Muscle of arm (tissue), 12 donors: ENCODE data around the gene C20orf173. TPM values are rescaled to one million over a fixed set of nuclear protein-coding genes. Genes with fewer than 3 reads are reported as not detected.

Source experiments
- DNase-seq: peaks from one replicate; pipeline ENCODE4 v3.0.0-alpha.2; 2013
- polyA plus RNA-seq, 12 donors: library from polyadenylated mRNA; unstranded; fragments of 120-200 nt; gene quantifications; one replicate each; pipeline ENCODE4 v1.2.1, GENCODE V29; 2013; ENCODE audit not compliant: insufficient read length in 12 of 12

C20orf173 gene
- polyA plus RNA-seq, 12 donors: 0.22 TPM; not detected in 11

DNA sequence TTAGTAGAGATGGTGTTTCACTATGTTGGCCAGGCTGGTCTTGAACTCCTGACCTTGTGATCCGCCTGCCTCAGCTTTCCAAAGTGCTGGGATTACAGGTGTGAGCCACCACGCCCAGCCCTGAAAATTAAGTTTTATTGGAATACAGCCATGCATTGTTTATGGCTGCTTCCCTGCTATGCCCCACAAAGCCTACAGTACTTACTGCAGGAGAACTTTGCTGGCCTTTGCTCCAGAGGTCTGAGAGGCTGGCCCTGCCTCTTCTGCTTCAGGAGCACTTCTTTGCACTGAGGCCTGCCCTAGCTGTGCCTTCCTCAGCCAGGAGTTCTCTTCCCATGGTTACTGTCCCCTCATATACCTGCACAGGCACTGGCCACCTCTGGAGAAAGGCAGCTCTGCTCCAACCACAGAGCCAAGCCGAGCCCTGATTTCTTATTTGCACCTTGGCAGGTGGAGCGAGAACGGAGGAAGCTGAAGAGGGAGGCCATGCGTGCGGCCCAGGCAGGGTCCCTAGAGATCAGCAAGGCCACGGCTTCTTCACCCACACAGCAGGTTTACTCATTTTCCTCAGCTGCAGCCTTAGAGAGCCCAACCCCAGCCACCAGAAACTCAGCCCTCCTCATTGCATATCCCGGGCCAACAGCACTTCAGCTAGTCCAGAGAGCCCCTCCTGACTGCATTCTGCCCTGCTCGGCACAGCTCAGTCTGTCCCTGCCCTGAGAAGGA lies 20.8 kb downstream of the C20orf173 start:
- no peak for DNase-seq

GRCh38 chr20:35506872-35507638 lies 22.4 kb downstream of the C20orf173 start:
- no peak for DNase-seq

GRCh38 chr20:35506179-35506578 lies 23.3 kb downstream of the C20orf173 start:
- DNase-seq: no peak

DNA sequence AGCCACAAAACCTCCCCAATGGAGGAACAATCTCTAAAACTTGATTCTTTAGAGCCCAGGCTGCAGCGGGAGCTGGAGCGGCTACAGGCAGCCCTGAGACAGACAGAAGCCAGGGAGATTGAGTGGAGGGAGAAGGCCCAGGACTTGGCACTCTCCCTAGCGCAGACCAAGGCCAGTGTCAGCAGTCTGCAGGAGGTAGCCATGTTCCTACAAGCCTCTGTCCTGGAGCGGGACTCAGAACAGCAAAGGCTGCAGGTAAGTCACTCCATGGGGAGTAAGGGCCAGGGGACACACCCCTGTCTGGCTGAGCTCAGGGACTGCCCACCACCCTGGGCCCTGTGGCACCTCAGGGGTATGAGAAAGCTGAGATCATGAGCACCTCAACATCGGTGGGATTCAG lies 24.7 kb downstream of the C20orf173 start:
- DNase-seq: no peak

GRCh38 chr20:35503841-35504561 lies 25.5 kb downstream of the C20orf173 start:
- DNase-seq: peak; percentile 55

DNA sequence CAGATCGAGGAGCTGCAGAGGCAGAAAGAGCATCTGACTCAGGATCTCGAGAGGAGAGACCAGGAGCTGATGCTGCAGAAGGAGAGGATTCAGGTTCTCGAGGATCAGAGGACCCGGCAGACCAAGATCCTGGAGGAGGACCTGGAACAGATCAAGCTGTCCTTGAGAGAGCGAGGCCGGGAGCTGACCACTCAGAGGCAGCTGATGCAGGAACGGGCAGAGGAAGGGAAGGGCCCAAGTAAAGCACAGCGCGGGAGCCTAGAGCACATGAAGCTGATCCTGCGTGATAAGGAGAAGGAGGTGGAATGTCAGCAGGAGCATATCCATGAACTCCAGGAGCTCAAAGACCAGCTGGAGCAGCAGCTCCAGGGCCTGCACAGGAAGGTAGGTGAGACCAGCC lies 26.2 kb downstream of the C20orf173 start:
- no peak for DNase-seq

DNA sequence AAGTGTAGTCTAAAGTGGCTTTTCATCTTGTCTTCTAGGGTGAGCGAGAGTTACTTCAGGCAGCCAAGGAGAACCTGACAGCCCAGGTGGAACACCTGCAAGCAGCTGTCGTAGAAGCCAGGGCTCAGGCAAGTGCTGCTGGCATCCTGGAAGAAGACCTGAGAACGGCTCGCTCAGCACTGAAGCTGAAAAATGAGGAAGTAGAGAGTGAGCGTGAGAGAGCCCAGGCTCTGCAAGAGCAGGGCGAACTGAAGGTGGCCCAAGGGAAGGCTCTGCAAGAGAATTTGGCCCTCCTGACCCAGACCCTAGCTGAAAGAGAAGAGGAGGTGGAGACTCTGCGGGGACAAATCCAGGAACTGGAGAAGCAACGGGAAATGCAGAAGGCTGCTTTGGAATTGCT lies 27.1 kb downstream of the C20orf173 start:
- no peak for DNase-seq

GRCh38 chr20:35499271-35499670 lies 30.2 kb downstream of the C20orf173 start:
- DNase-seq: no peak

DNA sequence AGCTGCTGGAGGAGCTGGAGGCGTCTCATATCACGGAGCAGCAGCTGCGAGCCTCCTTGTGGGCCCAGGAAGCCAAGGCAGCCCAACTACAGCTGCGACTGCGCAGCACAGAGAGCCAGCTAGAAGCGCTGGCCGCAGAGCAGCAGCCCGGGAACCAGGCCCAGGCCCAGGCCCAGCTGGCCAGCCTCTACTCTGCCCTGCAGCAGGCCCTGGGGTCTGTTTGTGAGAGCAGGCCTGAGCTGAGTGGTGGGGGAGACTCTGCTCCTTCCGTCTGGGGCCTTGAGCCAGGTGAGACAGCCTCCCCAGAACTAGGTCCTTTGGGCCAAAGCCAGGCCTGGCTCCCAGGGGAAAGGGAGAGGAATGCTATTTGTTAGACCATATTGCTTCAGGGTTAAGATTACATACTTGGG lies 31.7 kb downstream of the C20orf173 start:
- peak; percentile 90 for DNase-seq

GRCh38 chr20:35497320-35497719 lies 32.1 kb downstream of the C20orf173 start:
- no peak for DNase-seq

DNA sequence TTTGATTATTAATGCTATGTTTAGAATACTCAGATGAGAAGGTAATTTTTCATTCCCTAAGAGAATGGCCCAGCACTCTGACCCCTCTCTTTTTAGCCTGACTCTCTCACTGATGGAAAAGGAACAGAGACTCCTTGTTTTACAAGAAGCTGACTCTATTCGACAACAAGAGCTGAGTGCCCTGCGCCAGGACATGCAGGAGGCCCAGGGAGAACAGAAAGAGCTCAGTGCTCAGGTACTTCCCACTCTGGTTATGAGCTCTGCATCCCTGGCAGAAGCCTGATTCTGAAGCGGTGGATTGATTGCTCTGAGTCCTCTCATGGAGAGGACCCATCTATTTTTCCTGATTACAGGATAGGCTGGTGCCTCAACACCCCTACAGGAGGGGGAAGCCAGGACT lies 33.0 kb downstream of the C20orf173 start:
- no peak for DNase-seq

- DNase-seq: no peak
Observed at GRCh38 chr20:35492352-35492751, 37.1 kb downstream of the C20orf173 start.

DNA sequence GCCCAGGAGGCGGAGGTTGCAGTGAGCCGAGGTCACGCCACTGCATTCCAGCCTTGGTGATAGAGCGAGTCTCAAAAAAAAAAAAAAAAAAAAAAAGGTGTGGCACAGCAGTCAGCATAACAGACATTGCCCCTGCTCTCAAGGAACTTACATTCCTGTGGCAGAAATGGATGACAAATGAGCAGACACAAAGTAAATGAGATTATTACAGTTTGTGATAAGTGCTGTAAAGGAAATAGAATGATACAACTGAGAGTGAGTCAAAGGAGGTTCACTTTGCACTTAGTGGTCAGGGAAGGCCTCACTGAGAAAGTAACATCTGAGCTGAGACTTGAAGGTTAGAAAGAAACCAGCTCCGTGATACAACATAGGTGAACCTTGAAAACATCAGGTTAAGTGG lies 37.6 kb downstream of the C20orf173 start:
- DNase-seq: no peak

GRCh38 chr20:35490736-35491181 lies 38.7 kb downstream of the C20orf173 start:
- no peak for DNase-seq

DNA sequence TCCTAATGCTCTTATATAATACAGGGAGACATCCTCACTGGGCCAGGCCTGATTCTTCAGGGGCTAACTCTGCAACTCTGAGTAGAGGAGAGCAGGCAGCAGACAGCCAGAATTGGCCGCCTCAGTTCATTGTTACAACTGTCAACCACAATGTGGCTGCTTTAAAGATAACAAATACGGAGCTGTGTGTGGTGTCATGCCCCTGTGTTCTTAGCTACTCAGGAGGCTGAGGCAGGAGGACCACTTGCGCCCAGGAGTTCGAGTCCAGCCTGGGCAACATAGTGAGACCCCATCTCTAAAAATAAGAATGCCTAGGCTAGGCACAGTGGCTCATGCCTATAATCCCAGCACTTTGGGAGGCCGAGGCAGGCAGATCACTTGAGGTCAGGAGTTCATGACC lies 39.7 kb downstream of the C20orf173 start:
- DNase-seq: no peak

DNA sequence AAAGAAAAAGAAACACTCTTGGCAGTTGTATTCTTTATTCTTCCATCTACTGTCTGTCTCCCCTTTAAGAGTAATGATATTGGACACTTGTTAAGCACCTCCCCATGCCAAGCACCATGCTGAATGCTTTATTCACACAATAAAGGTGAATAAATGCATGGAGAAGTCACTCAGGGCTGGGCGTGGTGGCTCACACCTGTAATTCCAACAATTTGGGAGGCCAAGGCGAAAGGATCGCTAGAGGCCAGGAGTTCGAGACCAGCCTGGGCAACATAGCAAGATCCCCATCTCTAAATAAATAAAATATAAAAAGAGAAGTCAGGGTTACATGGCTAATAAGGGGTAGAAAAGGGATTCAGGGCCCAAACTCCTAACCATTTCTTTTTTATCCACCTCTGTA lies 42.0 kb downstream of the C20orf173 start:
- no peak for DNase-seq

GRCh38 chr20:35479798-35480197 lies 49.7 kb downstream of the C20orf173 start:
- DNase-seq: no peak

DNA sequence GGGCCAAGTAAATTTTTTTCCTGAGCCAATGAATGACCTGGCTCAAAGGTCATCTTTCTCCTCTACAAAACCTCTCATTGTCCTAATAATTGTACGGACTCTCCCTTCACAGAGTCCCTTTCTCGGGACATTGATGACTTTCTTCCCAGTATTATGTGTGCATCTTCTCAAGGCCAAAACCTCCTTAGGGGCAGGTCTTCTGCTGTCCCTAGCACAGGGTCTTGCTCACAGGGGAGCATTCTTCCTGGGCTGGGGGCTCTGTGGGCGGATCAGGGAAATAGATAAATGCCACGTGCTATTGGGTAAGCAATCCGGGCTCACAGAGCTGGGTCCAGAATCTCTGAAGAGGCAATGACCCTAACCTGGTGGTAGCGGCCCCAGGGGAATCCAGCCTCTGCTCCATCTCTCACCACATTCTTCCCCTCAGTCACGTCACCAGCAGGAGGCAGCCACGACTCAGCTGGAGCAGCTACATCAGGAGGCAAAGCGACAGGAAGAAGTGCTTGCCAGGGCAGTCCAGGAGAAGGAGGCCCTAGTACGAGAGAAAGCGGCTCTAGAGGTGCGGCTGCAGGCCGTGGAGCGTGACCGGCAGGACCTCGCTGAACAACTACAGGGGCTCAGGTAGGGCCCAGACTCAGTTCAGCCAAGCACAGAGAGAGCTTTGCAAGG lies 50.5 kb downstream of the C20orf173 start:
- DNase-seq: no peak
